Measurements from ENCODE around the gene PIAS4.

DNA sequence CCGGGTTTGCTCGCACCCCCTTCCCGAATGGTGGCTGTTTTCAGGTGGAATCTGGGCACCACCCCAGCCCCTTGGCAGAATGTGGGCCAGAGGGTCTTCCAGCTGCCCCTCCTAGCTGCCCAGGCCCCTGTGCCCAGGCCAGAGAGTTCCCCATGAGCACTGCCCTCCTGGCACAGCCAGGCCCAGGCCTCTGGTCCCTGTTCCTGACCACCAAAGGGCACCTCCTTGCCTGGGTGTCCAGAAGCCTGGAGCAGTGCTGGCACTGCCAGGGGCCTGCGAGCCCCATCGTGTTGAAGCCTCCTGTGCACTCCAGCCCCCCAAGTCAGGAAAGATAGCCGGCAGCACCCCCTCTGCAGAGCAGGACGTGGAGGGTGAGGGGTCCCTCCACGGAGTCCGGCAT, 23.4 kb downstream of the PIAS4 start:
- TF ChIP-seq CTCF (IDR thresholded peaks at IDR 0.05) (no peak), POLR2A (IDR thresholded peaks at IDR 0.05) (no peak)
